ENCODE data around the gene ATP6V0E1. TPM values are rescaled to one million over a fixed set of nuclear protein-coding genes. Genes with fewer than 3 reads are reported as not detected.

Gene ATP6V0E1
- total RNA-seq, 1 experiment from 2014 or later: 332 TPM

DNA sequence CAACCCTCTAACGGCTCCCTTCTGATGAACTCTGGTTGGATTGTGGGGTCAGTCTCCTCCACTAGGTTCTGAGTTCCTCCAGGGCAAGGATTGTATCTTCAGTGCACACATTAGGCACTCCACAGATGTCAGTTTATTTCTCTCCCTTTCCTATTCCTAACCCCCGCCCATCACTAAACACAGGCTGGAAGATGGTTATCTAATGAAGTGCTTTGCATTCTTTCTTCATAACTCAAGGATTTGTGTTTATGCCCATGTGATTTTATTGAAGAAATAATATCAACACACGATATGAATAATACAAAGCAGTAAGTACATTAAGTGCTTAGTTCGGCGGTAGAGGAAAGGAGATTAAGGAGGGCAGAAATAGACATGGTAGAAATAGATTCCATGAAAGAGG is 68.2 kb downstream of the ATP6V0E1 start:
- POLR2A ChIA-PET: no interaction called here
- Histone ChIP-seq H3K27ac (ENCODE audit: low read length) (peak overlapping the region; percentile 14; the same call in 1 of the 2 replicates), H3K27me3 (ENCODE audit: control insufficient read depth, insufficient read depth, low read length) (no peaks in the 10 kb centered on the region), H3K4me3 (ENCODE audit: low read depth in 2 of 2, low read length in 2 of 2) (no peak overlapping the region), H3K4me1 (ENCODE audit: control insufficient read depth, insufficient read depth, low read length) (peaks cover 19% of the 10 kb centered on the region), H3K36me3 (ENCODE audit: control insufficient read depth, insufficient read depth, low read length) (no peaks in the 10 kb centered on the region; the same call in 1 of the 2 replicates), H3K9me3 (ENCODE audit: control insufficient read depth, insufficient read depth, low read depth, low read length) (no peaks in the 10 kb centered on the region)
- no TSS peak for BruUV-seq (replicated peaks)
- in situ Hi-C loops (cut with HindIII; ENCODE audit: low pct_unique_long_range_greater_than_20kb, low sequenced_read_pairs) (no loop called here), intact Hi-C loops (cut with micrococcal nuclease; ENCODE audit: unreplicated experiment) (loop anchor here (10.0 kb wide), 1 partner anchor 67 kb away; the partner anchor contains the start of gene ATP6V0E1)
- no peak for DNase-seq (ENCODE audit: low read depth, low spot score)
- CTCF ChIA-PET: no interaction called here
- ATAC-seq: no peak
- TF ChIP-seq SIN3A (IDR thresholded peaks at IDR 0.05; ENCODE audit: borderline replicate concordance, insufficient read depth, low read depth, low read length) (no peak), POLR2AphosphoS5 (IDR thresholded peaks at IDR 0.05; ENCODE audit: low read depth, low read length) (no peak), CTCF (IDR thresholded peaks at IDR 0.05) (no peak), TCF7L2 (IDR thresholded peaks at IDR 0.05; ENCODE audit: low read depth, low read length) (no peak)
- TF ChIP-seq, protein P1, sequence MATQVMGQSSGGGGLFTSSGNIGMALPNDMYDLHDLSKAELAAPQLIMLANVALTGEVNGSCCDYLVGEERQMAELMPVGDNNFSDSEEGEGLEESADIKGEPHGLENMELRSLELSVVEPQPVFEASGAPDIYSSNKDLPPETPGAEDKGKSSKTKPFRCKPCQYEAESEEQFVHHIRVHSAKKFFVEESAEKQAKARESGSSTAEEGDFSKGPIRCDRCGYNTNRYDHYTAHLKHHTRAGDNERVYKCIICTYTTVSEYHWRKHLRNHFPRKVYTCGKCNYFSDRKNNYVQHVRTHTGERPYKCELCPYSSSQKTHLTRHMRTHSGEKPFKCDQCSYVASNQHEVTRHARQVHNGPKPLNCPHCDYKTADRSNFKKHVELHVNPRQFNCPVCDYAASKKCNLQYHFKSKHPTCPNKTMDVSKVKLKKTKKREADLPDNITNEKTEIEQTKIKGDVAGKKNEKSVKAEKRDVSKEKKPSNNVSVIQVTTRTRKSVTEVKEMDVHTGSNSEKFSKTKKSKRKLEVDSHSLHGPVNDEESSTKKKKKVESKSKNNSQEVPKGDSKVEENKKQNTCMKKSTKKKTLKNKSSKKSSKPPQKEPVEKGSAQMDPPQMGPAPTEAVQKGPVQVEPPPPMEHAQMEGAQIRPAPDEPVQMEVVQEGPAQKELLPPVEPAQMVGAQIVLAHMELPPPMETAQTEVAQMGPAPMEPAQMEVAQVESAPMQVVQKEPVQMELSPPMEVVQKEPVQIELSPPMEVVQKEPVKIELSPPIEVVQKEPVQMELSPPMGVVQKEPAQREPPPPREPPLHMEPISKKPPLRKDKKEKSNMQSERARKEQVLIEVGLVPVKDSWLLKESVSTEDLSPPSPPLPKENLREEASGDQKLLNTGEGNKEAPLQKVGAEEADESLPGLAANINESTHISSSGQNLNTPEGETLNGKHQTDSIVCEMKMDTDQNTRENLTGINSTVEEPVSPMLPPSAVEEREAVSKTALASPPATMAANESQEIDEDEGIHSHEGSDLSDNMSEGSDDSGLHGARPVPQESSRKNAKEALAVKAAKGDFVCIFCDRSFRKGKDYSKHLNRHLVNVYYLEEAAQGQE (IDR thresholded peaks at IDR 0.05; ENCODE audit: insufficient read depth in 1 of 2, low read depth in 2 of 2, low read length in 1 of 2): no peak

GRCh38 chr5:173053041-173053440 is 69.5 kb downstream of the ATP6V0E1 start:
- in situ Hi-C loops (cut with HindIII; ENCODE audit: low pct_unique_long_range_greater_than_20kb, low sequenced_read_pairs) (no loop called here), intact Hi-C loops (cut with micrococcal nuclease; ENCODE audit: unreplicated experiment) (loop anchor here (10.0 kb wide), 1 partner anchor 68 kb away; the partner anchor contains the start of gene ATP6V0E1)
- H3K27ac ChIP-seq (ENCODE audit: low read length): peak overlapping the region; percentile 41; the same call in 1 of the 2 replicates
- no peak for TF ChIP-seq CTCF (IDR thresholded peaks at IDR 0.05)
- TF ChIP-seq, protein P1 (IDR thresholded peaks at IDR 0.05; ENCODE audit: insufficient read depth in 1 of 2, low read depth in 2 of 2, low read length in 1 of 2): no peak
- no peak for TF ChIP-seq SIN3A (IDR thresholded peaks at IDR 0.05; ENCODE audit: borderline replicate concordance, insufficient read depth, low read depth, low read length)
- no peak for TF ChIP-seq TCF7L2 (IDR thresholded peaks at IDR 0.05; ENCODE audit: low read depth, low read length)
- TF ChIP-seq POLR2AphosphoS5 (IDR thresholded peaks at IDR 0.05; ENCODE audit: low read depth, low read length): no peak
- H3K36me3 ChIP-seq (ENCODE audit: control insufficient read depth, insufficient read depth, low read length): no peaks in the 10 kb centered on the region; the same call in 1 of the 2 replicates
- POLR2A ChIA-PET: no interaction called here
- peaks cover 22% of the 10 kb centered on the region for H3K4me1 ChIP-seq (ENCODE audit: control insufficient read depth, insufficient read depth, low read length)
- BruUV-seq (replicated peaks): no TSS peak
- DNase-seq (ENCODE audit: low read depth, low spot score) (no peak), ATAC-seq (no peak)
- CTCF ChIA-PET: no interaction called here
- no peaks in the 10 kb centered on the region for H3K9me3 ChIP-seq (ENCODE audit: control insufficient read depth, insufficient read depth, low read depth, low read length)
- no peak overlapping the region for H3K4me3 ChIP-seq (ENCODE audit: low read depth in 2 of 2, low read length in 2 of 2)
- H3K27me3 ChIP-seq (ENCODE audit: control insufficient read depth, insufficient read depth, low read length): no peaks in the 10 kb centered on the region
